DOHH2 (cell line): ENCODE data around the gene RPL10.

Experiments
- CTCF ChIP-seq: fragments of 200-600 bp; sonication (generic); IDR thresholded peaks from one replicate; pipeline ENCODE4 v1.5.1; 2014; ENCODE audit warnings: antibody characterized with exemption, mild to moderate bottlenecking, low read depth, low read length; ENCODE audit not compliant: poor library complexity, severe bottlenecking
- EZH2phosphoT487 ChIP-seq: fragments of 200-600 bp; sonication (generic); IDR thresholded peaks from 2 replicates; pipeline ENCODE4 v1.6.1; 2017; ENCODE audit warnings: borderline replicate concordance, mild to moderate bottlenecking, antibody characterized with exemption, low read length, moderate library complexity, mixed read lengths

- no peak for TF ChIP-seq CTCF
- TF ChIP-seq EZH2phosphoT487: no peak
Measured at GRCh38 chrX:154363706-154364439, 34.3 kb upstream of the RPL10 start.
